A549 (cell line): ENCODE results near the gene SLC22A23. TPM values are rescaled to one million over a fixed set of nuclear protein-coding genes. Genes with fewer than 3 reads are reported as not detected.

ENCODE experiments used
- ATAC-seq, 2 experiments: fragments of 200-7000 bp in 1 of 2; fragments of >200 bp in 1 of 2; cut with Nextera tagmentation in 1 of 2; cut with Tn5 transposase in 1 of 2; 3 replicates each; pipeline versions ENCODE4 v1.8.0 to v1.9.1; 2018 to 2020; ENCODE audit warnings: mild to moderate bottlenecking in 1 of 2, moderate library complexity in 1 of 2
- CTCF ChIA-PET: fragments of 300-600 bp; sonication (Branson Sonifier 250); formaldehyde crosslinking; extraction: SDS; loops from one replicate; lab custom pipeline; 2021; ENCODE audit warnings: antibody characterized with exemption, inconsistent platforms; lab: Yijun Ruan, JAX
- POLR2A ChIA-PET: fragments of 350-600 bp; formaldehyde crosslinking; extraction: SDS; loops from one replicate; lab custom pipeline; 2021; ENCODE audit warnings: antibody characterized with exemption, inconsistent platforms; lab: Yijun Ruan, JAX
- DNase-seq, 2 experiments: peaks; one replicate each; pipeline versions ENCODE4 v3.0.0 to v3.0.0-alpha.2; 2011 to 2016; ENCODE audit warnings: low read depth in 1 of 2, low spot score in 1 of 2
- FAIRE-seq: peaks from 2 replicates; lab custom pipeline; 2011; peaks lifted over from hg19 to GRCh38; lab: Jason Lieb, UNC
- H3K27ac ChIP-seq, 2 experiments: fragments of >200 bp; sonication (Bioruptor Twin); formaldehyde crosslinking; 3 replicates each; pipeline ENCODE4 v1.5.1; 2016 to 2017
- H3K4me1 ChIP-seq: fragments of >200 bp; sonication (Bioruptor Twin); formaldehyde crosslinking; 3 replicates; pipeline ENCODE4 v1.6.1; 2016
- H3K4me2 ChIP-seq: fragments of >200 bp; sonication (Bioruptor Twin); formaldehyde crosslinking; 3 replicates; pipeline ENCODE4 v1.6.1; 2016
- H3K4me3 ChIP-seq: fragments of >200 bp; sonication (Bioruptor Twin); formaldehyde crosslinking; 3 replicates; pipeline ENCODE4 v1.5.1; 2016
- H3K9me3 ChIP-seq: fragments of >200 bp; sonication (Bioruptor Twin); formaldehyde crosslinking; 3 replicates; pipeline ENCODE4 v1.6.1; 2016
- BHLHE40 ChIP-seq: IDR thresholded peaks from 2 replicates; pipeline ENCODE4 v1.6.1; 2012; ENCODE audit warnings: low read depth, low read length, inconsistent platforms
- CBX8 ChIP-seq: fragments of 200-600 bp; sonication (generic); IDR thresholded peaks from 2 replicates; pipeline ENCODE4 v1.6.1; 2016
- ESRRA ChIP-seq: fragments of 150-350 bp; IDR thresholded peaks from 2 replicates; pipeline ENCODE4 v1.6.1; 2014; ENCODE audit warnings: mild to moderate bottlenecking, low read length, borderline replicate concordance
- FOSL2 ChIP-seq, 2 experiments: fragments of 450-650 bp in 1 of 2; fragments of >200 bp in 1 of 2; sonication (Bioruptor Twin) in 1 of 2; formaldehyde crosslinking; IDR thresholded peaks; 2 replicates each; pipeline versions ENCODE4 v1.5.0 to v1.6.1; 2016 to 2020; ENCODE audit warnings: mild to moderate bottlenecking in 1 of 2, moderate library complexity in 1 of 2
- HOXB13 ChIP-seq: fragments of 250-450 bp; sonication (Bioruptor Pico); IDR thresholded peaks from 2 replicates; pipeline ENCODE4 v1.5.0; 2020; ENCODE audit warnings: low read depth, mild to moderate bottlenecking, moderate library complexity
- JUN ChIP-seq, 2 experiments: fragments of >200 bp; sonication (Bioruptor Twin); formaldehyde crosslinking; IDR thresholded peaks; 2 replicates in 1 of 2; 3 replicates in 1 of 2; pipeline ENCODE4 v1.6.1; 2016 to 2017
- MAFK ChIP-seq: fragments of 450-650 bp; IDR thresholded peaks from 2 replicates; pipeline ENCODE4 v1.6.1; 2014; ENCODE audit not compliant: partially characterized antibody
- MAZ ChIP-seq: fragments of 150-350 bp; IDR thresholded peaks from 2 replicates; pipeline ENCODE4 v1.6.1; 2014; ENCODE audit warnings: antibody characterized with exemption, low read depth, low read length, borderline replicate concordance
- MYC ChIP-seq: IDR thresholded peaks from 2 replicates; pipeline ENCODE4 v1.6.1; 2012; ENCODE audit warnings: mild to moderate bottlenecking, inconsistent platforms, low read length, improper control_type of control experiment, borderline replicate concordance
- NFE2L2 ChIP-seq: fragments of 150-350 bp; conservative IDR thresholded peaks from 2 replicates; pipeline ENCODE4 v1.6.1; 2014; ENCODE audit warnings: low read length
- POLR2AphosphoS2 ChIP-seq: conservative IDR thresholded peaks from 2 replicates; pipeline ENCODE4 v1.6.1; 2012; ENCODE audit warnings: low read length, improper control_type of control experiment, inconsistent platforms
- RNF2 ChIP-seq: fragments of 200-600 bp; sonication (generic); IDR thresholded peaks from 2 replicates; pipeline ENCODE4 v1.6.1; 2016; ENCODE audit warnings: low read depth, mild to moderate bottlenecking, antibody characterized with exemption, moderate library complexity, borderline replicate concordance
- SMC3 ChIP-seq: fragments of >200 bp; sonication (Bioruptor Twin); formaldehyde crosslinking; IDR thresholded peaks from 3 replicates; pipeline ENCODE4 v1.6.1; 2018; ENCODE audit warnings: inconsistent platforms
- ZNF302 ChIP-seq: fragments of 250-450 bp; sonication (Bioruptor Pico); IDR thresholded peaks from 2 replicates; pipeline ENCODE4 v1.9.0; 2021; ENCODE audit warnings: inconsistent platforms, mild to moderate bottlenecking, moderate library complexity
- ZSCAN20 ChIP-seq: fragments of 250-450 bp; sonication (Bioruptor Pico); IDR thresholded peaks from 2 replicates; pipeline ENCODE4 v1.8.0; 2022; ENCODE audit warnings: mild to moderate bottlenecking, moderate library complexity
- WGBS: methylation state at CpG from one replicate; pipeline ENCODE4 v1.1.6; 2017; ENCODE audit errors: missing lambda C conversion rate; 5-methylcytosine and 5-hydroxymethylcytosine counted together
- polyA plus RNA-seq, 4 experiments: library from polyadenylated mRNA; depleted of rRNA in 3 of 4; stranded (reverse); fragments of >200 nt; fragmentation: RNase III in 1 of 4; extraction: RNeasy Plus Mini Kit Qiagen cat#74134 plus additional on column Dnase treatment in 1 of 4; gene quantifications; 2 replicates in 3 of 4; 3 replicates in 1 of 4; pipeline ENCODE4 v1.2.3, GENCODE V29; 2011 to 2017
- TF ChIP-seq, protein P1 (sequence below): fragments of 250-450 bp; sonication (Bioruptor Pico); IDR thresholded peaks from 2 replicates; pipeline ENCODE4 v1.5.0; 2020; ENCODE audit warnings: low read depth, mild to moderate bottlenecking, moderate library complexity
- TF ChIP-seq, protein P2 (sequence below): IDR thresholded peaks from 2 replicates; pipeline ENCODE4 v1.6.1; 2012
- TF ChIP-seq, protein P3 (sequence below): IDR thresholded peaks from 2 replicates; pipeline ENCODE4 v1.6.1; 2012
- TF ChIP-seq, protein P4 (sequence below): fragments of >200 bp; sonication (Bioruptor Twin); formaldehyde crosslinking; IDR thresholded peaks from 3 replicates; pipeline ENCODE4 v1.6.1; 2016
- TF ChIP-seq, protein P5 (sequence below): IDR thresholded peaks from 2 replicates; pipeline ENCODE4 v1.6.1; 2012; ENCODE audit warnings: low read depth, borderline replicate concordance
- TF ChIP-seq, protein P6 (sequence below): fragments of 450-650 bp; IDR thresholded peaks from 2 replicates; pipeline ENCODE4 v1.6.1; 2014; ENCODE audit warnings: antibody characterized with exemption
- TF ChIP-seq, protein P7 (sequence below): fragments of >200 bp; sonication (Bioruptor Twin); formaldehyde crosslinking; IDR thresholded peaks from 3 replicates; pipeline ENCODE4 v1.5.1; 2016

Gene SLC22A23
- polyA plus RNA-seq, 2 of the 4 experiments (the other 2 are of a cell fraction) = 4.4 to 6.2 TPM

DNA sequence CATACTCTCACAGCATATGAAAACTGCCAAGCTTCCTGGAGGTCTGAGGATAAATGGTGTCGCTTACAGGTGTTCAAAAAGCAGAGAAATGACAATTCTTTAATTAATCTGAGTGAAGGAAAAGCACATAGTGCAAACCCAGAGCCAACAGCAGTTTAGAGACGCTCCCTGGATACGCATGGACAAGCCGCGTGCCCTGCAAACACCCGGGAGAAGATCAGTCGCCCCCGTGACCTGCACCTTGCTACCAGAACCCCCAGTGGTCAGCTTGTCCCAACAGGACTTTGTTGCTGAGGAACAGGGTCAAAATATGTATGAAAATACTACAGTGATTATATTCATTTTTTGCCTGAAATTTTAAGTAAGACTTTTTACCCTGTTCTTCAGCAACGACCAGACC lies 104.2 kb downstream of the SLC22A23 start:
- ChIA-PET POLR2A (no interaction called here), CTCF (interaction anchor here (1.2 kb wide), 1 partner anchor 380 kb away, joined by 3 read pairs; no protein-coding TSS in a partner anchor)
- FAIRE-seq (no peak), ATAC-seq (no peak), DNase-seq (no peak)
- no peak overlapping the region for H3K27ac ChIP-seq
- H3K4me1 ChIP-seq = peaks cover 27% of the 10 kb centered on the region
- no peak overlapping the region for H3K4me3 ChIP-seq
- H3K4me2 ChIP-seq = no peak overlapping the region
- WGBS = 81% methylated on average over 9 of the region's 9 CpGs
- no peaks in the 10 kb centered on the region for H3K9me3 ChIP-seq
- TF ChIP-seq, protein P1, sequence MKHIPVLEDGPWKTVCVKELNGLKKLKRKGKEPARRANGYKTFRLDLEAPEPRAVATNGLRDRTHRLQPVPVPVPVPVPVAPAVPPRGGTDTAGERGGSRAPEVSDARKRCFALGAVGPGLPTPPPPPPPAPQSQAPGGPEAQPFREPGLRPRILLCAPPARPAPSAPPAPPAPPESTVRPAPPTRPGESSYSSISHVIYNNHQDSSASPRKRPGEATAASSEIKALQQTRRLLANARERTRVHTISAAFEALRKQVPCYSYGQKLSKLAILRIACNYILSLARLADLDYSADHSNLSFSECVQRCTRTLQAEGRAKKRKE (CRISPR knock-in tag) = no peak
- TF ChIP-seq, protein P2, sequence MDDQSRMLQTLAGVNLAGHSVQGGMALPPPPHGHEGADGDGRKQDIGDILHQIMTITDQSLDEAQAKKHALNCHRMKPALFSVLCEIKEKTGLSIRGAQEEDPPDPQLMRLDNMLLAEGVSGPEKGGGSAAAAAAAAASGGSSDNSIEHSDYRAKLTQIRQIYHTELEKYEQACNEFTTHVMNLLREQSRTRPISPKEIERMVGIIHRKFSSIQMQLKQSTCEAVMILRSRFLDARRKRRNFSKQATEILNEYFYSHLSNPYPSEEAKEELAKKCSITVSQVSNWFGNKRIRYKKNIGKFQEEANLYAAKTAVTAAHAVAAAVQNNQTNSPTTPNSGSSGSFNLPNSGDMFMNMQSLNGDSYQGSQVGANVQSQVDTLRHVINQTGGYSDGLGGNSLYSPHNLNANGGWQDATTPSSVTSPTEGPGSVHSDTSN = no peak
- TF ChIP-seq ZNF302 (CRISPR knock-in tag) = no peak
- TF ChIP-seq POLR2AphosphoS2 = no peak
- TF ChIP-seq NFE2L2 = no peak
- no peak for TF ChIP-seq MAFK
- TF ChIP-seq, protein P3, sequence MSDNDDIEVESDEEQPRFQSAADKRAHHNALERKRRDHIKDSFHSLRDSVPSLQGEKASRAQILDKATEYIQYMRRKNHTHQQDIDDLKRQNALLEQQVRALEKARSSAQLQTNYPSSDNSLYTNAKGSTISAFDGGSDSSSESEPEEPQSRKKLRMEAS = no peak

DNA sequence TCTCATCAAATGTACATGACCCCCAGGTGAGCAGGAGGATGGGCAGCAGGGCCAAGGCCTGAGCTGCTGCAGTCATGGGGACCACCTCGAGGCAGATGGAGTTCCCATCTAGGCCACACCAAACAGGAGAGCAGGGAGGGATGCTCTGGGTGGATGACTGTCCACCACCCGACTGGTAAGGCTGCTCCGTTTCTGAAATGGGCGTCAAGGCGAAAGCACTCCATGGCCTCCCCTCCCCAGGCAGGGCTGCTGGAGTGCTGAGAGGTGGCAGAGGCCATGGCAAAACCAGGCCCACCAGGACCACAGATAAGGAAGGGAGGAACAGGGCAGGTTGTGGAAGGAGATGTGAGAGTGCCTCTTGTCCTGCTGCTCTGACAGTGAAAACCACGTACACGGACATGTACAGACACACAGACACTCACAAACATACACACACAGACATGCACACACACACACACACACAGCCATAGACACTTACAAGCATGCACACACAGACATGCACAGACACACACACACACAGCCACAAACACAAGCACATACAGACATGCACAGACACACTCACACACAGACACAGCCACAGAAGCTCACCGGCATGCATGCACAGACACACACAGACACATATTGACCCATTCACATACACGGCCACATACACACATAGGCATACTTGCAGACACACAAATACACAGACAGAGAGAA lies 104.9 kb downstream of the SLC22A23 start:
- no peak overlapping the region for H3K27ac ChIP-seq
- POLR2A ChIA-PET = no interaction called here
- H3K9me3 ChIP-seq = no peaks in the 10 kb centered on the region
- ATAC-seq (no peak), DNase-seq (no peak), FAIRE-seq (no peak)
- H3K4me2 ChIP-seq = no peak overlapping the region
- no peak for TF ChIP-seq MYC
- TF ChIP-seq, protein P4, sequence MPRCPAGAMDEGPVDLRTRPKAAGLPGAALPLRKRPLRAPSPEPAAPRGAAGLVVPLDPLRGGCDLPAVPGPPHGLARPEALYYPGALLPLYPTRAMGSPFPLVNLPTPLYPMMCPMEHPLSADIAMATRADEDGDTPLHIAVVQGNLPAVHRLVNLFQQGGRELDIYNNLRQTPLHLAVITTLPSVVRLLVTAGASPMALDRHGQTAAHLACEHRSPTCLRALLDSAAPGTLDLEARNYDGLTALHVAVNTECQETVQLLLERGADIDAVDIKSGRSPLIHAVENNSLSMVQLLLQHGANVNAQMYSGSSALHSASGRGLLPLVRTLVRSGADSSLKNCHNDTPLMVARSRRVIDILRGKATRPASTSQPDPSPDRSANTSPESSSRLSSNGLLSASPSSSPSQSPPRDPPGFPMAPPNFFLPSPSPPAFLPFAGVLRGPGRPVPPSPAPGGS = no peak
- no peak for TF ChIP-seq SMC3
- no peak for TF ChIP-seq POLR2AphosphoS2
- H3K4me1 ChIP-seq = peaks cover 20% of the 10 kb centered on the region
- CTCF ChIA-PET = interaction anchor here (1.2 kb wide), 1 partner anchor 380 kb away, joined by 3 read pairs; no protein-coding TSS in a partner anchor
- H3K4me3 ChIP-seq = no peak overlapping the region
- WGBS = 90% methylated on average over 4 of the region's 9 CpGs

DNA sequence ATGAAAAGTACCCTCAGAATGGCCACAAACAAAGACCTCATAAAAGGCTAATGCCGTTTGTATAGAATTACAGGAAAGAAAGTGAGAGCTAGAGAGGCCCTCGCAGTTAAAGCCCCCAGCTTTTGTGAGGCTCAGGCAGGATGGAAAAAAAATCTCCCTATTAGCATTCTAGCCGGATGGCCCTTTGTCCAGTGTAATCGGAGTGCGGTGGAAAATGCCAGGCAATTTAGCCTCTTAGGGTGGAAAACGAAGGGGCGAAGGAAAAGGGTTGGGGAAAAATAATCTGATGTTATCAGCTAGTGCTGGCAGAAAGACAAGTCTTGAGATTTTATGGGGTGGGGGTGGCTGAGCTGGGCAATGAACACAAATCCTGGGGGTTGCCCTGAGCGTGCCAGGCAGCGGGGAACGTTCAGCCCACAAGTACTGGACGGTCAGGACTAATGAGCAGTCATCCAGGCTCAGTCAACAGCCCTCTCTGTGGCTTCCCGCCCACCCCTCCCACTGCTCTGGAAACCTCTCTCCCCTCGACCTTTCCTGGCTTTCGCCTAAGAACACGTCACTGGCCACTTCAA lies 105.7 kb downstream of the SLC22A23 start:
- H3K4me3 ChIP-seq = no peak overlapping the region
- peaks cover 12% of the 10 kb centered on the region for H3K4me1 ChIP-seq
- ChIA-PET CTCF (no interaction called here), POLR2A (no interaction called here)
- H3K27ac ChIP-seq = no peak overlapping the region
- FAIRE-seq (no peak), ATAC-seq (no peak), DNase-seq (no peak)
- H3K4me2 ChIP-seq = no peak overlapping the region
- H3K9me3 ChIP-seq = no peaks in the 10 kb centered on the region
- WGBS = 90% methylated on average over 15 of the region's 15 CpGs
- TF ChIP-seq MAZ = no peak
- TF ChIP-seq, protein P5, sequence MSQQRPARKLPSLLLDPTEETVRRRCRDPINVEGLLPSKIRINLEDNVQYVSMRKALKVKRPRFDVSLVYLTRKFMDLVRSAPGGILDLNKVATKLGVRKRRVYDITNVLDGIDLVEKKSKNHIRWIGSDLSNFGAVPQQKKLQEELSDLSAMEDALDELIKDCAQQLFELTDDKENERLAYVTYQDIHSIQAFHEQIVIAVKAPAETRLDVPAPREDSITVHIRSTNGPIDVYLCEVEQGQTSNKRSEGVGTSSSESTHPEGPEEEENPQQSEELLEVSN = no peak
- no peak for TF ChIP-seq BHLHE40
- TF ChIP-seq, protein P4 = no peak
- no peak for TF ChIP-seq MAFK
- TF ChIP-seq RNF2 = no peak
- no peak for TF ChIP-seq JUN (IDR thresholded peaks at IDR 0.05)
- no peak for TF ChIP-seq CBX8
- no peak for TF ChIP-seq FOSL2 (IDR thresholded peaks at IDR 0.05)
- no peak for TF ChIP-seq FOSL2 (CRISPR knock-in tag; IDR thresholded peaks at IDR 0.05)
- TF ChIP-seq, protein P6, sequence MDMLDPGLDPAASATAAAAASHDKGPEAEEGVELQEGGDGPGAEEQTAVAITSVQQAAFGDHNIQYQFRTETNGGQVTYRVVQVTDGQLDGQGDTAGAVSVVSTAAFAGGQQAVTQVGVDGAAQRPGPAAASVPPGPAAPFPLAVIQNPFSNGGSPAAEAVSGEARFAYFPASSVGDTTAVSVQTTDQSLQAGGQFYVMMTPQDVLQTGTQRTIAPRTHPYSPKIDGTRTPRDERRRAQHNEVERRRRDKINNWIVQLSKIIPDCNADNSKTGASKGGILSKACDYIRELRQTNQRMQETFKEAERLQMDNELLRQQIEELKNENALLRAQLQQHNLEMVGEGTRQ = no peak
- TF ChIP-seq ESRRA = no peak
- no peak for TF ChIP-seq ZSCAN20 (CRISPR knock-in tag)
- TF ChIP-seq, protein P7, sequence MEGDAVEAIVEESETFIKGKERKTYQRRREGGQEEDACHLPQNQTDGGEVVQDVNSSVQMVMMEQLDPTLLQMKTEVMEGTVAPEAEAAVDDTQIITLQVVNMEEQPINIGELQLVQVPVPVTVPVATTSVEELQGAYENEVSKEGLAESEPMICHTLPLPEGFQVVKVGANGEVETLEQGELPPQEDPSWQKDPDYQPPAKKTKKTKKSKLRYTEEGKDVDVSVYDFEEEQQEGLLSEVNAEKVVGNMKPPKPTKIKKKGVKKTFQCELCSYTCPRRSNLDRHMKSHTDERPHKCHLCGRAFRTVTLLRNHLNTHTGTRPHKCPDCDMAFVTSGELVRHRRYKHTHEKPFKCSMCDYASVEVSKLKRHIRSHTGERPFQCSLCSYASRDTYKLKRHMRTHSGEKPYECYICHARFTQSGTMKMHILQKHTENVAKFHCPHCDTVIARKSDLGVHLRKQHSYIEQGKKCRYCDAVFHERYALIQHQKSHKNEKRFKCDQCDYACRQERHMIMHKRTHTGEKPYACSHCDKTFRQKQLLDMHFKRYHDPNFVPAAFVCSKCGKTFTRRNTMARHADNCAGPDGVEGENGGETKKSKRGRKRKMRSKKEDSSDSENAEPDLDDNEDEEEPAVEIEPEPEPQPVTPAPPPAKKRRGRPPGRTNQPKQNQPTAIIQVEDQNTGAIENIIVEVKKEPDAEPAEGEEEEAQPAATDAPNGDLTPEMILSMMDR = no peak
- no peak for TF ChIP-seq HOXB13 (CRISPR knock-in tag)
